Liver (tissue), 9 donors: ENCODE results near the gene PLTP. TPM values are rescaled to one million over a fixed set of nuclear protein-coding genes. Genes with fewer than 3 reads are reported as not detected.

ENCODE experiments used
- DNase-seq: peaks from one replicate; pipeline ENCODE4 v3.0.0-alpha.2; 2017; ENCODE audit warnings: low spot score
- H3K27ac ChIP-seq, 2 donors: one replicate each; pipeline ENCODE4 v1.7.0; 2013; ENCODE audit warnings: inconsistent platforms in 2 of 2, low read length in 2 of 2, control low read depth in 1 of 2, low read depth in 1 of 2, mild to moderate bottlenecking in 1 of 2
- H3K27me3 ChIP-seq, 4 donors: one replicate each; pipeline versions ENCODE4 v1.6.1 to v1.7.0; 2013; ENCODE audit warnings: low read length in 3 of 4, inconsistent platforms in 1 of 4, mild to moderate bottlenecking in 1 of 4, moderate library complexity in 1 of 4; ENCODE audit not compliant: control insufficient read depth in 4 of 4, insufficient read depth in 4 of 4
- H3K36me3 ChIP-seq, 4 donors: one replicate each; pipeline versions ENCODE4 v1.6.1 to v1.7.0; 2013; ENCODE audit warnings: low read length in 3 of 4, mild to moderate bottlenecking in 3 of 4, low read depth in 1 of 4, moderate library complexity in 1 of 4; ENCODE audit not compliant: control insufficient read depth in 4 of 4, insufficient read depth in 3 of 4
- H3K4me1 ChIP-seq, 4 donors: one replicate each; pipeline versions ENCODE4 v1.6.1 to v1.7.0; 2013; ENCODE audit warnings: low read length in 3 of 4, mild to moderate bottlenecking in 3 of 4, moderate library complexity in 1 of 4; ENCODE audit not compliant: control insufficient read depth in 4 of 4, insufficient read depth in 4 of 4
- H3K4me3 ChIP-seq, 3 donors: one replicate each; pipeline versions ENCODE4 v1.6.1 to v1.7.0; 2013; ENCODE audit warnings: low read length in 3 of 3, control low read depth in 1 of 3, low read depth in 1 of 3, mild to moderate bottlenecking in 1 of 3
- H3K9ac ChIP-seq, 2 donors: one replicate each; pipeline ENCODE4 v1.7.0; 2013; ENCODE audit warnings: low read length in 2 of 2, mild to moderate bottlenecking in 2 of 2, moderate library complexity in 2 of 2, control low read depth in 1 of 2, low read depth in 1 of 2
- H3K9me3 ChIP-seq, 4 donors: one replicate each; pipeline versions ENCODE4 v1.6.1 to v1.7.0; 2013; ENCODE audit warnings: low read length in 3 of 4; ENCODE audit not compliant: control insufficient read depth in 4 of 4
- EGR1 ChIP-seq, 2 donors: IDR thresholded peaks; 2 replicates each; pipeline ENCODE4 v1.6.1; 2016 to 2018; ENCODE audit warnings: antibody characterized with exemption in 2 of 2, low read depth in 2 of 2
- FOXA1 ChIP-seq: IDR thresholded peaks from 2 replicates; pipeline ENCODE4 v1.6.1; 2016; ENCODE audit warnings: antibody characterized with exemption
- FOXA2 ChIP-seq: IDR thresholded peaks from 2 replicates; pipeline ENCODE4 v1.6.1; 2016; ENCODE audit warnings: antibody characterized with exemption
- GABPA ChIP-seq, 2 donors: IDR thresholded peaks in 1 of 2; conservative IDR thresholded peaks in 1 of 2; 2 replicates each; pipeline ENCODE4 v1.6.1; 2016; ENCODE audit warnings: antibody characterized with exemption in 2 of 2, mild to moderate bottlenecking in 1 of 2, moderate library complexity in 1 of 2
- JUND ChIP-seq, 2 donors: IDR thresholded peaks; 2 replicates each; pipeline ENCODE4 v1.6.1; 2016; ENCODE audit warnings: antibody characterized with exemption in 2 of 2
- NR2F2 ChIP-seq: IDR thresholded peaks from 2 replicates; pipeline ENCODE4 v1.6.1; 2016; ENCODE audit warnings: antibody characterized with exemption
- RAD21 ChIP-seq, 2 donors: IDR thresholded peaks; 2 replicates each; pipeline ENCODE4 v1.6.1; 2016; ENCODE audit warnings: antibody characterized with exemption in 2 of 2, mild to moderate bottlenecking in 2 of 2
- YY1 ChIP-seq: IDR thresholded peaks from 2 replicates; pipeline ENCODE4 v1.6.1; 2016; ENCODE audit warnings: antibody characterized with exemption, mild to moderate bottlenecking
- WGBS: extraction: QIAGEN DNeasy Blood & Tissue Kit; methylation state at CpG from one replicate; pipeline ENCODE4 v1.1.7; 2013; 5-methylcytosine and 5-hydroxymethylcytosine counted together
- polyA plus RNA-seq, 2 donors: library from polyadenylated mRNA; stranded (reverse) in 1 of 2; unstranded in 1 of 2; fragments of 200-250 nt in 1 of 2; fragments of >200 nt in 1 of 2; fragmentation: Nextera tagmentation in 1 of 2; extraction: Ambion mirVana in 1 of 2; gene quantifications; one replicate each; pipeline versions ENCODE4 v1.2.1 to v1.2.3, GENCODE V29; 2013 to 2015
- total RNA-seq, 2 donors: library from RNA; depleted of rRNA; stranded (reverse); fragments of >200 nt; gene quantifications; one replicate each; pipeline ENCODE4 v1.2.3, GENCODE V29; 2014
- TF ChIP-seq, protein P1 (sequence below): IDR thresholded peaks from 2 replicates; pipeline ENCODE4 v1.6.1; 2016; ENCODE audit warnings: antibody characterized with exemption, mild to moderate bottlenecking
- TF ChIP-seq, protein P2 (sequence below): IDR thresholded peaks from 2 replicates; pipeline ENCODE4 v1.6.1; 2016; ENCODE audit warnings: antibody characterized with exemption
- TF ChIP-seq, protein P3 (sequence below): fragments of 150-350 bp; IDR thresholded peaks from 2 replicates; pipeline ENCODE4 v1.5.1; 2017; ENCODE audit warnings: improper control_type of control experiment, low read depth, low read length; ENCODE audit not compliant: missing input control
- donor health status: healthy.
- donor health status: healthy.
- donor health status: healthy.
- donor health status: healthy.
- donor health status: healthy.

PLTP gene
- total and polyA plus RNA-seq, 4 donors, result 22.5 to 69.5 (median 60.7) TPM

DNA sequence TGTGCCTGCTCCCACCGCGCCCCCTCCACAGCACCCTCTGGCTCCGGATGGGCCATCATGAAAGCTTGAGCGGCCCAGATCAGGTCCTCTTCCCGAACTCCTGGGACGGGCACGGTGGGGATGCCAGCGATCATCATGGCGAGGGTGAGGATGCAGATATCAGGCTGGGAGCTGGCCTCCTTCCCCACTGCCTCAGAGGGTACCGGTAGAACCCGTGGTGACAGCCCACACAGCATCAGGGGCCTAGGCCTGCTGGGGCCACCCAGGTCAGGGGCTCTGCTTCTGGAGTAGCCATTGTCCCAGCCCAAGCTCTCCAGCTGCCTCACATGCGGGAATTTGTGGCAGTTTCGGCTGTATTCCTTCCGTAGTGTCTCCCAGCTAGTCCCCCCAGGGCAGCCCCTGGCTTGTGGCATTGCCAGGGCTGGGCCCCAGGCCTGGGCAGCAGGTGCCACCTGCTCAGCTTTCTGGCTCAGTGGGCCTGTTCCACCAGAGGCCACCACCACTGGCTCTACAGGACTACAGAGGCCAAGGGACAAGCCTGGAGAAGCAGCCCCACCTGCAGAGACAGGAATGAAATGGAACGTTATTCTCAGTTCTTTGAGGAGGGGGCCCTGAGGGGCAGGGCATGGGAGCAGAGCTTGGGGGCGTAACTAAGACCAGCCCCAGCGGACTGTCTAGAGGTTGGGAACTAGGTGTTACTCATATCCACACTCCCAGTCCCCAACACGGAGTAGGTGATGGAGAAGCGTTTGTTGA is 25.2 kb downstream of the PLTP start:
- H3K4me1 ChIP-seq, result peaks cover 2 to 35% (median 27%) of the 10 kb centered on the region in 4 donors

DNA sequence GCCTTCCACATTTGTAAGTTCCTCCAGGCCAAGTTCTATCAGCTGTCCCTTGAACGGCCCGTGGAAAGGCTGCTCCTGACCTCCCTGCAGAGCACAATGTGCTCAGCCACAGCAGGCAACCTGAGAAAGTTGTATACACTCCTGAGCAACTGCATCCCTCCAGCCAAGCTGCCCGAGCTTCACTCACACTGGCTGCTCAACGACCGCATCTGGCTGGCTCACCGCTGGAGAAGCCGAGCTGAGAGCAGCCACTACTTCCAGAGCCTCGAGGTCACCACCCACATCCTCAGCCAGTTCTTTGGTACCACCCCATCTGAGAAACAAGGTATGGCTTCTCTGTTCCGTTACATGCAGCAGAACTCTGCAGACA is 28.9 kb downstream of the PLTP start:
- H3K4me3 ChIP-seq, result no peak overlapping the region
- no peak for DNase-seq
- H3K9me3 ChIP-seq, result no peaks in the 10 kb centered on the region
- H3K27me3 ChIP-seq, result no peaks in the 10 kb centered on the region
- peaks cover 0 to 9% (median 5%) of the 10 kb centered on the region in 4 donors for H3K4me1 ChIP-seq
- peaks cover 5 to 24% (median 11%) of the 10 kb centered on the region in 4 donors for H3K36me3 ChIP-seq
- WGBS, result 87% methylated on average over 9 of the region's 9 CpGs
- H3K9ac ChIP-seq, result no peak overlapping the region
- no peak for TF ChIP-seq YY1
- no peak overlapping the region for H3K27ac ChIP-seq

More for the DNA sequence above, 25.2 kb downstream of the PLTP start:
- Histone ChIP-seq H3K36me3 (peaks cover 2 to 23% (median 9%) of the 10 kb centered on the region in 4 donors), H3K27me3 (no peaks in the 10 kb centered on the region), H3K27ac (no peak overlapping the region), H3K4me3 (no peak overlapping the region), H3K9me3 (no peaks in the 10 kb centered on the region), H3K9ac (no peak overlapping the region)
- 94% methylated on average over 19 of the region's 19 CpGs for WGBS
- no peak for TF ChIP-seq RAD21 (IDR thresholded peaks at IDR 0.05)
- TF ChIP-seq EGR1 (IDR thresholded peaks at IDR 0.05; ENCODE audit: low read depth in 2 of 2), result no peak
- TF ChIP-seq NR2F2, result no peak
- TF ChIP-seq, protein P1, sequence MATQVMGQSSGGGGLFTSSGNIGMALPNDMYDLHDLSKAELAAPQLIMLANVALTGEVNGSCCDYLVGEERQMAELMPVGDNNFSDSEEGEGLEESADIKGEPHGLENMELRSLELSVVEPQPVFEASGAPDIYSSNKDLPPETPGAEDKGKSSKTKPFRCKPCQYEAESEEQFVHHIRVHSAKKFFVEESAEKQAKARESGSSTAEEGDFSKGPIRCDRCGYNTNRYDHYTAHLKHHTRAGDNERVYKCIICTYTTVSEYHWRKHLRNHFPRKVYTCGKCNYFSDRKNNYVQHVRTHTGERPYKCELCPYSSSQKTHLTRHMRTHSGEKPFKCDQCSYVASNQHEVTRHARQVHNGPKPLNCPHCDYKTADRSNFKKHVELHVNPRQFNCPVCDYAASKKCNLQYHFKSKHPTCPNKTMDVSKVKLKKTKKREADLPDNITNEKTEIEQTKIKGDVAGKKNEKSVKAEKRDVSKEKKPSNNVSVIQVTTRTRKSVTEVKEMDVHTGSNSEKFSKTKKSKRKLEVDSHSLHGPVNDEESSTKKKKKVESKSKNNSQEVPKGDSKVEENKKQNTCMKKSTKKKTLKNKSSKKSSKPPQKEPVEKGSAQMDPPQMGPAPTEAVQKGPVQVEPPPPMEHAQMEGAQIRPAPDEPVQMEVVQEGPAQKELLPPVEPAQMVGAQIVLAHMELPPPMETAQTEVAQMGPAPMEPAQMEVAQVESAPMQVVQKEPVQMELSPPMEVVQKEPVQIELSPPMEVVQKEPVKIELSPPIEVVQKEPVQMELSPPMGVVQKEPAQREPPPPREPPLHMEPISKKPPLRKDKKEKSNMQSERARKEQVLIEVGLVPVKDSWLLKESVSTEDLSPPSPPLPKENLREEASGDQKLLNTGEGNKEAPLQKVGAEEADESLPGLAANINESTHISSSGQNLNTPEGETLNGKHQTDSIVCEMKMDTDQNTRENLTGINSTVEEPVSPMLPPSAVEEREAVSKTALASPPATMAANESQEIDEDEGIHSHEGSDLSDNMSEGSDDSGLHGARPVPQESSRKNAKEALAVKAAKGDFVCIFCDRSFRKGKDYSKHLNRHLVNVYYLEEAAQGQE, result no peak
- TF ChIP-seq GABPA (IDR thresholded peaks at IDR 0.05 in 1 of 2, conservative IDR thresholded peaks at IDR 0.05 in 1 of 2), result no peak
- TF ChIP-seq, protein P2, sequence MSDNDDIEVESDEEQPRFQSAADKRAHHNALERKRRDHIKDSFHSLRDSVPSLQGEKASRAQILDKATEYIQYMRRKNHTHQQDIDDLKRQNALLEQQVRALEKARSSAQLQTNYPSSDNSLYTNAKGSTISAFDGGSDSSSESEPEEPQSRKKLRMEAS, result no peak
- no peak for TF ChIP-seq FOXA2
- DNase-seq, result no peak

DNA sequence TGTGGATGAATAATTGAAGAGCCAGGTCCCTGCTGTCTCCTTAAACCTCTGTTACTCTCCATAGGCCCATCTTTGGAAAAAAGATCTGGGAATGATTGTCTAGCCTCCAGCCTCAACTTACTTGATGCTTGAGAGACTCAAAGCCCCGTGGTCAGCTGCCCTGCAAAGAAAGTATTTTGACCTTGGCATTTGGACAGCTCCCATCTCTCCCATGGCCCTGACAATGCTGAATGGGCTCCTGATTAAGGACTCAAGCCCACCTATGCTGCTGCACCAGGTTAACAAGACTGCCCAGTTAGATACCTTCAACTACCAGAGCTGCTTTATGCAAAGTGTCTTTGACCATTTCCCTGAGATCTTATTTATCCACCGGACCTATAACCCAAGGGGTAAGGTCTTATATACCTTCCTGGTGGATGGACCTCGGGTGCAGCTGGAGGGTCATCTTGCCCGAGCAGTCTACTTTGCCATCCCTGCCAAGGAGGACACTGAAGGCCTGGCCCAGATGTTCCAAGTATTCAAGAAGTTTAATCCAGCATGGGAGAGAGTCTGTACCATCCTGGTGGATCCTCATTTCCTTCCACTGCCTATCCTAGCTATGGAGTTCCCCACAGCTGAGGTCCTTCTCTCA is 29.4 kb downstream of the PLTP start:
- Histone ChIP-seq H3K36me3 (peaks cover 7 to 30% (median 14%) of the 10 kb centered on the region in 4 donors), H3K27me3 (no peaks in the 10 kb centered on the region), H3K9ac (no peak overlapping the region), H3K4me1 (peaks cover 0 to 9% (median 4%) of the 10 kb centered on the region in 4 donors), H3K4me3 (no peak overlapping the region), H3K27ac (no peak overlapping the region), H3K9me3 (no peaks in the 10 kb centered on the region)
- 81% methylated on average over 4 of the region's 4 CpGs for WGBS
- TF ChIP-seq RAD21 (IDR thresholded peaks at IDR 0.05) (no peak), FOXA1 (no peak), JUND (IDR thresholded peaks at IDR 0.05) (no peak)
- TF ChIP-seq, protein P3, sequence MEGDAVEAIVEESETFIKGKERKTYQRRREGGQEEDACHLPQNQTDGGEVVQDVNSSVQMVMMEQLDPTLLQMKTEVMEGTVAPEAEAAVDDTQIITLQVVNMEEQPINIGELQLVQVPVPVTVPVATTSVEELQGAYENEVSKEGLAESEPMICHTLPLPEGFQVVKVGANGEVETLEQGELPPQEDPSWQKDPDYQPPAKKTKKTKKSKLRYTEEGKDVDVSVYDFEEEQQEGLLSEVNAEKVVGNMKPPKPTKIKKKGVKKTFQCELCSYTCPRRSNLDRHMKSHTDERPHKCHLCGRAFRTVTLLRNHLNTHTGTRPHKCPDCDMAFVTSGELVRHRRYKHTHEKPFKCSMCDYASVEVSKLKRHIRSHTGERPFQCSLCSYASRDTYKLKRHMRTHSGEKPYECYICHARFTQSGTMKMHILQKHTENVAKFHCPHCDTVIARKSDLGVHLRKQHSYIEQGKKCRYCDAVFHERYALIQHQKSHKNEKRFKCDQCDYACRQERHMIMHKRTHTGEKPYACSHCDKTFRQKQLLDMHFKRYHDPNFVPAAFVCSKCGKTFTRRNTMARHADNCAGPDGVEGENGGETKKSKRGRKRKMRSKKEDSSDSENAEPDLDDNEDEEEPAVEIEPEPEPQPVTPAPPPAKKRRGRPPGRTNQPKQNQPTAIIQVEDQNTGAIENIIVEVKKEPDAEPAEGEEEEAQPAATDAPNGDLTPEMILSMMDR, result no peak
- no peak for DNase-seq
